Occipital lobe (tissue), 2 donors: ENCODE measurements around the gene RPL6. TPM values are rescaled to one million over a fixed set of nuclear protein-coding genes. Genes with fewer than 3 reads are reported as not detected.

Experiments
- DNase-seq: peaks from one replicate; lab custom pipeline; 2025; lab: John Stamatoyannopoulos, UW
- total RNA-seq: library from RNA; depleted of rRNA; stranded (reverse); fragments of >200 nt; gene quantifications from one replicate; pipeline ENCODE4 v1.2.3, GENCODE V29; 2014

The RPL6 gene
- total RNA-seq, 1 donor from 2014 or later, result 870 TPM

GRCh38 chr12:112380663-112381405 lies 28.6 kb downstream of the RPL6 start:
- no peak for DNase-seq

- DNase-seq, result no peak
Observed at GRCh38 chr12:112375105-112375504, 34.3 kb downstream of the RPL6 start.

- DNase-seq, result no peak
Observed at GRCh38 chr12:112374166-112374740, 35.2 kb downstream of the RPL6 start.

- DNase-seq, result no peak
Observed at GRCh38 chr12:112370868-112371510, 38.4 kb downstream of the RPL6 start.

- no peak for DNase-seq
Observed at GRCh38 chr12:112370199-112370598, 39.2 kb downstream of the RPL6 start.

- no peak for DNase-seq
Observed at GRCh38 chr12:112368856-112369255, 40.5 kb downstream of the RPL6 start.

GRCh38 chr12:112367965-112368364 lies 41.4 kb downstream of the RPL6 start:
- no peak for DNase-seq

- DNase-seq, result no peak
Observed at GRCh38 chr12:112362310-112362709, 47.1 kb downstream of the RPL6 start.

GRCh38 chr12:112361271-112361670 lies 48.1 kb downstream of the RPL6 start:
- no peak for DNase-seq

GRCh38 chr12:112359290-112359689 lies 50.1 kb downstream of the RPL6 start:
- no peak for DNase-seq

GRCh38 chr12:112357214-112357613 lies 52.2 kb downstream of the RPL6 start:
- DNase-seq, result no peak

Other genes with a start within 250 kb of the RPL6 start
- 113 TPM for gene HECTD4, start 27.2 kb downstream of the RPL6 start, total RNA-seq
- 90.3 TPM for gene PTPN11, start 9.3 kb upstream of the RPL6 start, total RNA-seq